Karpas-422 (cell line): ENCODE data around the gene DHX57. TPM values are rescaled to one million over a fixed set of nuclear protein-coding genes. Genes with fewer than 3 reads are reported as not detected.
"Not testable (repeated sequence)": the region's sequence is repeated elsewhere in the genome, so short reads cannot be mapped to it uniquely, and the experiment has no call there.

ENCODE experiments used
- DNase-seq: peaks from one replicate; pipeline ENCODE4 v3.0.0-alpha.2; 2015
- H2AFZ ChIP-seq: fragments of 200-600 bp; sonication (generic); 2 replicates; pipeline ENCODE4 v1.6.1; 2014; ENCODE audit warnings: antibody characterized with exemption, low read length, mixed read lengths
- H3K27ac ChIP-seq: fragments of 200-600 bp; sonication (generic); 2 replicates; pipeline ENCODE4 v1.5.1; 2014; ENCODE audit warnings: mild to moderate bottlenecking, low read length, moderate library complexity
- H3K27me3 ChIP-seq: fragments of 200-600 bp; sonication (generic); 2 replicates; pipeline ENCODE4 v1.6.1; 2014; ENCODE audit warnings: low read length, mixed read lengths
- H3K36me3 ChIP-seq: fragments of 200-600 bp; sonication (generic); 2 replicates; pipeline ENCODE4 v1.6.1; 2014; ENCODE audit warnings: low read length, mixed read lengths; ENCODE audit not compliant: insufficient read depth
- H3K4me1 ChIP-seq: fragments of 200-600 bp; sonication (generic); 2 replicates; pipeline ENCODE4 v1.6.1; 2014; ENCODE audit warnings: mild to moderate bottlenecking, low read length, mixed read lengths
- H3K4me2 ChIP-seq: fragments of 200-600 bp; sonication (generic); 2 replicates; pipeline ENCODE4 v1.6.1; 2014; ENCODE audit warnings: low read length, low read depth, mild to moderate bottlenecking; ENCODE audit not compliant: poor library complexity, severe bottlenecking
- H3K4me3 ChIP-seq: fragments of 200-600 bp; sonication (generic); 2 replicates; pipeline ENCODE4 v1.5.1; 2014; ENCODE audit warnings: mild to moderate bottlenecking, antibody characterized with exemption, low read length, mixed read lengths
- H3K79me2 ChIP-seq: fragments of 200-600 bp; sonication (generic); 2 replicates; pipeline ENCODE4 v1.6.1; 2014; ENCODE audit warnings: mild to moderate bottlenecking, low read length, mixed read lengths
- H3K9ac ChIP-seq: fragments of 200-600 bp; sonication (generic); 2 replicates; pipeline ENCODE4 v1.6.0; 2014; ENCODE audit warnings: low read length
- H3K9me2 ChIP-seq: fragments of 200-600 bp; sonication (generic), shearing (Covaris generic); replicated peaks from 2 replicates; pipeline ENCODE4 v1.6.0; 2014; ENCODE audit warnings: mild to moderate bottlenecking, low read length, moderate library complexity; ENCODE audit not compliant: insufficient read depth
- H3K9me3 ChIP-seq: fragments of 300-700, 200-600 bp; sonication (generic); 2 replicates; pipeline ENCODE4 v1.6.1; 2014; ENCODE audit warnings: low read length, mixed read lengths
- H4K20me1 ChIP-seq: fragments of 200-600 bp; sonication (generic); 2 replicates; pipeline ENCODE4 v1.6.1; 2014; ENCODE audit warnings: mild to moderate bottlenecking, antibody characterized with exemption, low read length, low read depth; ENCODE audit not compliant: insufficient read depth
- total RNA-seq: library from RNA; depleted of rRNA; stranded (reverse); fragments of >200 nt; shearing (Covaris generic); gene quantifications from 2 replicates; pipeline ENCODE4 v1.2.3, GENCODE V29; 2014; ENCODE audit warnings: low replicate concordance

Gene DHX57
- total RNA-seq, 1 experiment from 2014 or later: 21.4 TPM

DNA sequence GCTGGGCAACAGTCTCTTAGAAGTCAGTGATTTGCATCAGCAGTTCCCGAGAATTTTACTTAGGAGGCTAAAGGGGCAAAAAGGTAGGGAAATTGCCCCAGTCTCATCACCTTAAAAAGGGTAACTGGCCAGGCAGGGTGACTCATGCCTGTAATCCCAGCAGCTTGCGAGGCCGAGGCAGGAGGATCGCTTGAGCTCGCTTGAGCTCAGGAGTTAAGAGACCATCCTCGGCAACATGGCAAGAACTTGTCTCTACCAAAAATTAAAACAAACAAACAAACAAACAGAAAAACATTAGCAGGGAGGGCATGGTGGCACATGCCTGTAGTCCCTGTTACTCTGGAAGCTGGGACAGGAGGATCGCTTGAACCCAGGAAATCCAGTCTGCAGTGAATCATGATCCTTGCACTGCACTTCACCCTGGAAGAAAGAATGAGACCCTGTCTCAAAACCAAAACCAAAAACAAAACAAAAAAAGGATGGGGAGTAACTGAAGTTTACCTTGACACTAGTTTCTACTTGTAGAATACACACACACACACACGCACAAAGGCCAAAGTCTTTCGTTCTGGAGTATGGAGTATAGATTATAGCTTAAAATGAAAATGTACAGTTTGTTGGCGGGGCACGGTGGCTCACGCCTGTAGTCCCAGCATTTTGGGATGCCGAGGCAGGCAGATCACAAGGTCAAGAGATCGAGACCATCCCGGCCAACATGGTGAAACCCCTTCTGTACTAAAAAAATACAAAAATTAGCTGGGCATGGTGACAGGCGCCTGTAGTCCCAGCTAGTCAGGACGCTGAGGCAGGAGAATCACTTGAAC, 100.4 kb downstream of the DHX57 start:
- Histone ChIP-seq H3K27me3 (no peaks in the 10 kb centered on the region), H3K36me3 (no peaks in the 10 kb centered on the region), H3K4me3 (no peak overlapping the region), H3K4me1 (peaks cover 13% of the 10 kb centered on the region), H2AFZ (peak overlapping the region; percentile 7; the same call in 1 of the 2 replicates), H3K4me2 (peak overlapping the region; percentile 28), H4K20me1 (no peaks in the 10 kb centered on the region), H3K9me2 (no peaks in the 10 kb centered on the region), H3K27ac (no peak overlapping the region), H3K79me2 (peaks cover 13% of the 10 kb centered on the region), H3K9ac (no peak overlapping the region), H3K9me3 (no peaks in the 10 kb centered on the region)
- DNase-seq: no peak

GRCh38 chr2:38771632-38772031, 104.1 kb downstream of the DHX57 start:
- H3K4me2 ChIP-seq: no peak overlapping the region
- no peak overlapping the region for H3K27ac ChIP-seq
- no peak overlapping the region for H3K9ac ChIP-seq

GRCh38 chr2:38765551-38765950, 110.2 kb downstream of the DHX57 start:
- Histone ChIP-seq H3K27ac (no peak overlapping the region), H3K9ac (no peak overlapping the region), H2AFZ (no peak overlapping the region), H3K4me1 (no peaks in the 10 kb centered on the region), H4K20me1 (no peaks in the 10 kb centered on the region), H3K4me3 (no peak overlapping the region), H3K9me2 (no peaks in the 10 kb centered on the region), H3K79me2 (no peaks in the 10 kb centered on the region), H3K9me3 (no peaks in the 10 kb centered on the region), H3K27me3 (no peaks in the 10 kb centered on the region), H3K4me2 (no peak overlapping the region), H3K36me3 (no peaks in the 10 kb centered on the region)
- DNase-seq: no peak

More at GRCh38 chr2:38771632-38772031, 104.1 kb downstream of the DHX57 start:
- H3K9me2 ChIP-seq: no peaks in the 10 kb centered on the region
- no peaks in the 10 kb centered on the region for H3K79me2 ChIP-seq
- H4K20me1 ChIP-seq: no peaks in the 10 kb centered on the region
- H3K4me3 ChIP-seq: no peak overlapping the region
- H2AFZ ChIP-seq: no peak overlapping the region
- H3K9me3 ChIP-seq: no peaks in the 10 kb centered on the region
- H3K36me3 ChIP-seq: no peaks in the 10 kb centered on the region
- peaks cover 7% of the 10 kb centered on the region for H3K4me1 ChIP-seq
- no peaks in the 10 kb centered on the region for H3K27me3 ChIP-seq
- no peak for DNase-seq

DNA sequence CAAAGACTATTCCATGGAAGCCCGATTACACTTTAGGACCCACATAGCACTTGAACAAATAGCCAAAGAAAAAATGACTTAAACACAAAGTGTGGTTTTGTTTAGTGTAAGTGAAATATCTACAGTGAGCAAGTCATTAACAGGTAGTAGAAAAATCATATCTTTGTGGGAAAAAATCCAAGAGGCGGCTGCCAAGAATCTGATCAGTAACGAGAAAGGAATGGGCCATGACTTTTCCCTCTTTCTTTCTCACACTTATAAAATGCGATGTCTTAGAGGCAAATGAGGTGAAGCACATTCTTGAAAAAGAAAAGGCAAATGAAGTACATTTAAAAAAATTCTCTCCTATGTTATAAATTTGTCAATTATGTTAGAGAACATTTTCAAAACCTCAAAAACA, 110.6 kb downstream of the DHX57 start:
- H3K27me3 ChIP-seq: no peaks in the 10 kb centered on the region
- no peak overlapping the region for H3K4me2 ChIP-seq
- no peak overlapping the region for H3K4me3 ChIP-seq
- H4K20me1 ChIP-seq: no peaks in the 10 kb centered on the region
- H3K9ac ChIP-seq: no peak overlapping the region
- H3K27ac ChIP-seq: no peak overlapping the region
- H3K79me2 ChIP-seq: no peaks in the 10 kb centered on the region
- H3K4me1 ChIP-seq: no peaks in the 10 kb centered on the region
- H3K36me3 ChIP-seq: no peaks in the 10 kb centered on the region
- no peaks in the 10 kb centered on the region for H3K9me3 ChIP-seq
- no peak for DNase-seq
- no peaks in the 10 kb centered on the region for H3K9me2 ChIP-seq
- no peak overlapping the region for H2AFZ ChIP-seq

DNA sequence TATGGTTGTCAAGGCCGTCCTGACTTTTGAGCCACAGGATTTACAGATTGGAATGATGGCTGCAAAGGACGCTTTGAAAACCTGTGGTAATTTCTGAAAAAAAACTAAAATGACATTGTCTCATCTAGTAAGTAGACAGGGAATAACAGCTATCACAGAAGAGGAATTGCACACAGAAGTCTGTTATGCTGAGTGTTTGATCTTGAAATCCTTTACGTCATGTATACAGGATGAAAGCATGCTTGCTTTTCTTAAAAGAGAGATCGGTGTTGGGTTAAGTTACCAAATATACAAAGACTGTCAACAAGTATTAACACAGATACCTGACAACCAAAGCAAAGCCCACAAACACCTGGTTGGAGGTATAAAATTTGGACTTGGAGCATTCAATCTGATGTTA, 112.0 kb downstream of the DHX57 start:
- H3K9ac ChIP-seq: no peak overlapping the region
- H2AFZ ChIP-seq: no peak overlapping the region
- no peaks in the 10 kb centered on the region for H3K79me2 ChIP-seq
- H3K4me3 ChIP-seq: no peak overlapping the region
- H3K27me3 ChIP-seq: no peaks in the 10 kb centered on the region
- no peaks in the 10 kb centered on the region for H4K20me1 ChIP-seq
- DNase-seq: no peak
- no peaks in the 10 kb centered on the region for H3K9me2 ChIP-seq
- no peaks in the 10 kb centered on the region for H3K36me3 ChIP-seq
- H3K9me3 ChIP-seq: no peaks in the 10 kb centered on the region
- H3K27ac ChIP-seq: no peak overlapping the region
- H3K4me1 ChIP-seq: no peaks in the 10 kb centered on the region
- no peak overlapping the region for H3K4me2 ChIP-seq

DNA sequence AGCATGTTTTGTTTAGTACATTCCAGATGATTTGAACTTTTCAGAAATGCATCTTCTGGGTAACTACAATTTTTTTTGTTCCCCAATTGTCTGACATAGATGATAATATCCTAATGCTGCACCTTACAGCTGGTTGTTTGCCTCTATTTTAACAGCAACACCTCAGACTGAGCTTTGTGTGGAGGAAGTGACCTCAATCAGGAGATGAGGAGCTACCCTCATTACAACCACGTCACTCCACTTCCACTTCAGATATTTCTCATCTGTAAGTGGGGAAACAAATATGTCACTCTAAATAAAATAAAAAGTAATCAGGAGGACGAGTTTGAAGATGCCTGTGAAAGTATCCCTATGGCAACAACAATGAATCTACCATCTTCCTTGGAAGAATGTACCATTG, 112.5 kb downstream of the DHX57 start:
- no peaks in the 10 kb centered on the region for H3K9me3 ChIP-seq
- H2AFZ ChIP-seq: no peak overlapping the region
- H4K20me1 ChIP-seq: no peaks in the 10 kb centered on the region
- no peaks in the 10 kb centered on the region for H3K27me3 ChIP-seq
- H3K4me2 ChIP-seq: no peak overlapping the region
- H3K4me3 ChIP-seq: no peak overlapping the region
- no peak overlapping the region for H3K9ac ChIP-seq
- no peaks in the 10 kb centered on the region for H3K36me3 ChIP-seq
- no peaks in the 10 kb centered on the region for H3K4me1 ChIP-seq
- H3K9me2 ChIP-seq: no peaks in the 10 kb centered on the region
- H3K79me2 ChIP-seq: no peaks in the 10 kb centered on the region
- DNase-seq: no peak
- H3K27ac ChIP-seq: no peak overlapping the region

DNA sequence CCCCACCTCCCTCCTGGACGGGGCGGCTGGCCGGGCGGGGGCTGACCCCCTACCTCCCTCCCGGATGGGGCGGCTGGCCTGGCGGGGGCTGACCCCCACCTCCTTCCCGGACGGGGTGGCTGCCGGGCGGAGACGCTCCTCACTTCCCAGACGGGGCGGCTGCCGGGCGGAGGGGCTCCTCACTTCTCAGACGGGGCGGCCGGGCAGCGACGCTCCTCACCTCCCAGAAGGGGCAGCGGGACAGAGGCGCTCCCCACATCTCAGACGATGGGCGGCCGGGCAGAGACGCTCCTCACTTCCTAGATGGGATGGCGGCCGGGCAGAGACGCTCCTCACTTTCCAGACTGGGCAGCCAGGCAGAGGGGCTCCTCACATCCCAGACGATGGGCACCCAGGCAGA, 119.8 kb downstream of the DHX57 start:
- H3K9me2 ChIP-seq, H3K79me2 ChIP-seq, H2AFZ ChIP-seq, H3K27me3 ChIP-seq, H3K4me2 ChIP-seq, H3K36me3 ChIP-seq, H3K4me3 ChIP-seq, H3K9me3 ChIP-seq, H3K9ac ChIP-seq, H3K27ac ChIP-seq, DNase-seq, H4K20me1 ChIP-seq: not testable (repeated sequence)
- H3K4me1 ChIP-seq: peaks cover 23% of the 10 kb centered on the region

DNA sequence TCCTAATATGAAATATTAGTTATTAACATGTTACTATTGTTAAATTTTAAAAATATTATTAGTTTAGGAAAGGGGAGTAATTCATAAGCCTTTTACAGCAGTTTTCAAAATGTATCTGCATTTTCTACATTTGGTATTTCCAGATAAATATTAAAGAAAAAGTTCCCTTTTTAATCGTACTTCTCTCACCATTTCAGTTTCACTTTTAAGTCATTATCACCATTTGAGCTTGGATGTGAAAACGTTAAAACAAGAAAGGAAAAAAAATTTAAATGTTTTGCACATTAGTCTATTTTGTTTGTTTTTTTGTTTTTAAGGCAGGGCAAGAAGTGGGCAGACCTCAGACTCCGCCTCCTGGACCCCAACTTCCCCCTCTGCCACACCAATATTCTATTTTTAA, 121.2 kb downstream of the DHX57 start:
- no peak for DNase-seq
- H4K20me1 ChIP-seq: peaks cover 15% of the 10 kb centered on the region
- H3K27me3 ChIP-seq: no peaks in the 10 kb centered on the region
- no peak overlapping the region for H3K9ac ChIP-seq
- peak overlapping the region; percentile 63 for H3K4me2 ChIP-seq
- H3K27ac ChIP-seq: peak overlapping the region; percentile 31; the same call in 1 of the 2 replicates
- H3K4me3 ChIP-seq: 0 out of 2 replicates have a peak overlapping the region, but pooled peaks have one; percentile 42
- H3K9me3 ChIP-seq: no peaks in the 10 kb centered on the region
- H3K9me2 ChIP-seq: no peaks in the 10 kb centered on the region
- peaks cover 9% of the 10 kb centered on the region for H3K36me3 ChIP-seq
- H3K79me2 ChIP-seq: peaks cover 17% of the 10 kb centered on the region
- peaks cover 29% of the 10 kb centered on the region for H3K4me1 ChIP-seq
- H2AFZ ChIP-seq: no peak overlapping the region; the same call in 1 of the 2 replicates
